ENCODE results near the gene GH2.

DNA sequence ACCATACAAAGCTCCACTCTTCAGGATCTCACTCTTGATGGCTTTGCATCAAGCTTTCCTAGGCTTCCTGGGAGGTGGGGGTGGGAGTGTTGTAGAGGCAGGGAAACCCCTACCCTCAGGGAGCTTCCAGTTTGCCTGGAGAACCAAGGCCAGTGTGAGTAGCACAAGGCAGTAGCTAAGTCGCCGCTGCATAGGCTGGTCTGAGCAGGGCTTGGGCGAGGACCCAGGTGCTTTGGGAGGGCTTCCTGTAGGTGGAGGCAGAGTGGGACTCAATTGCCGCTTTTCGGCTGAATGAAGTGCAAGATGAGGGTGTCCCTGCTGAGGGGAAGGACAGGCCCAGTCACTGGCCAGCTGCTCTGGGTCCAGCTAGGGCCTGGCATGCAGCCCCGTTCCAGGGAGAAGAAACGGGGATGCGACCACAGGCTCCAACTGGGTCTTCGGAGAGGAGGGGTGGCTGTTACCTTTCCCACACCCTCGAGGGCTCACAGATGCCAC is 46.5 kb upstream of the GH2 start:
- TF ChIP-seq CTCF (IDR thresholded peaks at IDR 0.05; ENCODE audit: extremely low read depth in 1 of 2, insufficient read depth in 1 of 2, low read depth in 1 of 2, low read length in 2 of 2), result no peak
- no peak for TF ChIP-seq JUN (IDR thresholded peaks at IDR 0.05; ENCODE audit: borderline replicate concordance, insufficient read depth, insufficient read length, low read depth)
- TF ChIP-seq, protein P1, sequence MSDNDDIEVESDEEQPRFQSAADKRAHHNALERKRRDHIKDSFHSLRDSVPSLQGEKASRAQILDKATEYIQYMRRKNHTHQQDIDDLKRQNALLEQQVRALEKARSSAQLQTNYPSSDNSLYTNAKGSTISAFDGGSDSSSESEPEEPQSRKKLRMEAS (IDR thresholded peaks at IDR 0.05; ENCODE audit: insufficient read depth, insufficient read length), result no peak
- no peak for TF ChIP-seq EZH2 (IDR thresholded peaks at IDR 0.05; ENCODE audit: borderline replicate concordance, low read depth, low read length, severe bottlenecking)
- no peak for TF ChIP-seq POLR2A (IDR thresholded peaks at IDR 0.05; ENCODE audit: low read depth, low read length)
- no peak for TF ChIP-seq POLR2AphosphoS5 (IDR thresholded peaks at IDR 0.05; ENCODE audit: insufficient read depth, low read depth, low read length)
- no peak for TF ChIP-seq MYC (IDR thresholded peaks at IDR 0.05; ENCODE audit: low read depth, low read length)
- no peak for TF ChIP-seq FOS (IDR thresholded peaks at IDR 0.05; ENCODE audit: borderline replicate concordance, insufficient read depth, low read length)
- no peak for TF ChIP-seq GATA2 (IDR thresholded peaks at IDR 0.05; ENCODE audit: insufficient read depth, insufficient read length, low read depth, low read length)
